Liver (tissue), 3 donors: ENCODE data around the gene IGFBP1.

Experiments used
- FOXA1 ChIP-seq: IDR thresholded peaks from 2 replicates; pipeline ENCODE4 v1.6.1; 2016; ENCODE audit warnings: antibody characterized with exemption
- GABPA ChIP-seq, 2 donors: IDR thresholded peaks in 1 of 2; conservative IDR thresholded peaks in 1 of 2; 2 replicates each; pipeline ENCODE4 v1.6.1; 2016; ENCODE audit warnings: antibody characterized with exemption in 2 of 2, mild to moderate bottlenecking in 1 of 2, moderate library complexity in 1 of 2
- TAF1 ChIP-seq: conservative IDR thresholded peaks from 2 replicates; pipeline ENCODE4 v1.6.1; 2016; ENCODE audit warnings: antibody characterized with exemption, mild to moderate bottlenecking
- YY1 ChIP-seq: IDR thresholded peaks from 2 replicates; pipeline ENCODE4 v1.6.1; 2016; ENCODE audit warnings: antibody characterized with exemption, mild to moderate bottlenecking
- ZBTB33 ChIP-seq: IDR thresholded peaks from 2 replicates; pipeline ENCODE4 v1.6.1; 2016; ENCODE audit warnings: antibody characterized with exemption
- TF ChIP-seq, protein P1 (sequence below): fragments of 150-350 bp; IDR thresholded peaks from 2 replicates; pipeline ENCODE4 v1.5.1; 2017; ENCODE audit warnings: improper control_type of control experiment, low read depth, low read length; ENCODE audit not compliant: missing input control
- TF ChIP-seq, protein P2 (sequence below): IDR thresholded peaks from 2 replicates; pipeline ENCODE4 v1.6.1; 2016; ENCODE audit warnings: antibody characterized with exemption
- donor health status: healthy.
- donor health status: healthy.

DNA sequence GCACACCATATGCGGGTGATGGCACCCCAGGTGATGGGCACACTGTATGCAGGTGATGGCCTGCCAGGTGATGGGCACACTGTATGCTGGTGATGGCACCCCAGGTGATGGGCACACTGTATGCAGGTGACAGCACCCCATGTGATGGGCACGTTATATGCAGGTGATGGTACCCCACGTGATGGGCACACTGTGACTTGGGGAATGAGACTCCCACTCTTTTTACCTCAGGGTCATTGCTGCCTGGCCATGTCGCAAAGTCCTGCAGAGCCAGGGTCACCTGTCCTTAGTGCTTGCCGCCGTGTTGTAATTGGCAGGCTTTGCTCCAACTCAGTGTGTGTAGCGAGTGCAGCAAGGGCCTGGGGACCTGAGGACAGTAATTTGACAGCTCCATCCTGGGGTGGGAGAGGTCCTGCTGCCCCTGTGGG is 7.8 kb upstream of the IGFBP1 start:
- TF ChIP-seq YY1 (no peak), FOXA1 (peak; percentile 43), TAF1 (no peak), GABPA (IDR thresholded peaks at IDR 0.05 in 1 of 2, conservative IDR thresholded peaks at IDR 0.05 in 1 of 2) (no peak), ZBTB33 (peak; percentile 58)
- TF ChIP-seq, protein P1, sequence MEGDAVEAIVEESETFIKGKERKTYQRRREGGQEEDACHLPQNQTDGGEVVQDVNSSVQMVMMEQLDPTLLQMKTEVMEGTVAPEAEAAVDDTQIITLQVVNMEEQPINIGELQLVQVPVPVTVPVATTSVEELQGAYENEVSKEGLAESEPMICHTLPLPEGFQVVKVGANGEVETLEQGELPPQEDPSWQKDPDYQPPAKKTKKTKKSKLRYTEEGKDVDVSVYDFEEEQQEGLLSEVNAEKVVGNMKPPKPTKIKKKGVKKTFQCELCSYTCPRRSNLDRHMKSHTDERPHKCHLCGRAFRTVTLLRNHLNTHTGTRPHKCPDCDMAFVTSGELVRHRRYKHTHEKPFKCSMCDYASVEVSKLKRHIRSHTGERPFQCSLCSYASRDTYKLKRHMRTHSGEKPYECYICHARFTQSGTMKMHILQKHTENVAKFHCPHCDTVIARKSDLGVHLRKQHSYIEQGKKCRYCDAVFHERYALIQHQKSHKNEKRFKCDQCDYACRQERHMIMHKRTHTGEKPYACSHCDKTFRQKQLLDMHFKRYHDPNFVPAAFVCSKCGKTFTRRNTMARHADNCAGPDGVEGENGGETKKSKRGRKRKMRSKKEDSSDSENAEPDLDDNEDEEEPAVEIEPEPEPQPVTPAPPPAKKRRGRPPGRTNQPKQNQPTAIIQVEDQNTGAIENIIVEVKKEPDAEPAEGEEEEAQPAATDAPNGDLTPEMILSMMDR, result no peak
- TF ChIP-seq, protein P2, sequence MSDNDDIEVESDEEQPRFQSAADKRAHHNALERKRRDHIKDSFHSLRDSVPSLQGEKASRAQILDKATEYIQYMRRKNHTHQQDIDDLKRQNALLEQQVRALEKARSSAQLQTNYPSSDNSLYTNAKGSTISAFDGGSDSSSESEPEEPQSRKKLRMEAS, result peak; percentile 59
